ENCODE data around the gene MEF2A.

- no peak for TF ChIP-seq CTCF (IDR thresholded peaks at IDR 0.05; ENCODE audit: low read length)
- TF ChIP-seq EZH2phosphoT487 (IDR thresholded peaks at IDR 0.05; ENCODE audit: low read length), result no peak
- TF ChIP-seq EZH2 (optimal IDR thresholded peaks at IDR 0.05; ENCODE audit: low read depth, low read length), result no peak
Measured at GRCh38 chr15:99721104-99721778, 155.5 kb downstream of the MEF2A start.
